Type B pancreatic cell (in vitro differentiated cells): Measurements from ENCODE around the gene OR9G4. TPM values are rescaled to one million over a fixed set of nuclear protein-coding genes. Genes with fewer than 3 reads are reported as not detected.

Experiments used
- DNase-seq: peaks from one replicate; pipeline ENCODE4 v3.0.0; 2021; ENCODE audit warnings: mixed read lengths; ENCODE audit not compliant: unreplicated experiment; ENCODE audit errors: extremely low spot score
- H3K27ac Mint-ChIP-seq: 2 replicates; pipeline ENCODE4 v1.8.0; 2021; ENCODE audit warnings: mild to moderate bottlenecking, mixed read lengths
- H3K27me3 Mint-ChIP-seq: 2 replicates; pipeline ENCODE4 v1.8.0; 2021; ENCODE audit warnings: mixed read lengths
- H3K36me3 Mint-ChIP-seq: 2 replicates; pipeline ENCODE4 v1.8.0; 2021; ENCODE audit warnings: mixed read lengths
- H3K4me1 Mint-ChIP-seq: one replicate; pipeline ENCODE4 v1.8.0; 2021; ENCODE audit warnings: mixed read lengths; ENCODE audit not compliant: unreplicated experiment
- H3K4me3 Mint-ChIP-seq: 2 replicates; pipeline ENCODE4 v1.8.0; 2021; ENCODE audit warnings: mild to moderate bottlenecking, mixed read lengths
- H3K9me3 Mint-ChIP-seq: 2 replicates; pipeline ENCODE4 v1.8.0; 2021; ENCODE audit warnings: mixed read lengths
- long read RNA-seq: library from polyadenylated mRNA; unstranded; transcript quantifications from one replicate; pipeline ENCODE4 v2.0.0, GENCODE V29; 2020
- total RNA-seq: library from RNA; stranded (reverse); gene quantifications from 2 replicates; pipeline ENCODE4 v1.2.1, GENCODE V29; 2021; ENCODE audit warnings: low replicate concordance
- TF ChIP-seq, protein P1 (sequence below): fragments of 200-600 bp; sonication (generic); conservative IDR thresholded peaks from 2 replicates; pipeline ENCODE4 v1.5.0; 2021; ENCODE audit warnings: antibody characterized with exemption, mild to moderate bottlenecking

The OR9G4 gene
- not detected in 2 replicates for total RNA-seq
- long read RNA-seq = 0 reads

DNA sequence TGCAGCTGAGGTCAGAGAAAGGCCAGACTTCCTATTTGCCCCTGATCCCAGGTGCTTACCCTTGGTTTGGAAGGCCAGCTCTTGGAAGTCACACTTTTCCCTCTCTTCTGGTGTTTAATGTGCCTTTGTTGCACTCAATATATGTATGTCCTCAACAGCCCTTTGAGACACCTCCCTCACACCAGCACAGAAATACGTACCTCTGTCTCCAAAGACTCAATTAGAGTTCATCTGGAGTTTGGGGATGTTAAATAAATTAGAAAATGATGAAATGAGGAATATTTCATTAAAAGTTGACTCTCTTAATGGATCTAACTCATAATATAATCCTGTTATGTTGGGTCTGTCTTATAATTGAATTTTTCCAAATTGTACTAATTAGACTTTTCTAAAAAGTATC is at the start of gene OR9G4:
Gene OR9G4, minus strand, starts transcription at position 101 of the 400 bp plus-strand sequence. CDS start 4,931 bp downstream, outside the sequence.
- DNase-seq = no peak
- Mint-ChIP-seq H3K36me3 (no peaks in the 10 kb centered on the region), H3K4me3 (no peak within 1 kb of the TSS), H3K27me3 (no peaks in the 10 kb centered on the region), H3K27ac (no peak within 1 kb of the TSS), H3K4me1 (no peaks in the 10 kb centered on the region), H3K9me3 (no peaks in the 10 kb centered on the region)
- TF ChIP-seq, protein P1, sequence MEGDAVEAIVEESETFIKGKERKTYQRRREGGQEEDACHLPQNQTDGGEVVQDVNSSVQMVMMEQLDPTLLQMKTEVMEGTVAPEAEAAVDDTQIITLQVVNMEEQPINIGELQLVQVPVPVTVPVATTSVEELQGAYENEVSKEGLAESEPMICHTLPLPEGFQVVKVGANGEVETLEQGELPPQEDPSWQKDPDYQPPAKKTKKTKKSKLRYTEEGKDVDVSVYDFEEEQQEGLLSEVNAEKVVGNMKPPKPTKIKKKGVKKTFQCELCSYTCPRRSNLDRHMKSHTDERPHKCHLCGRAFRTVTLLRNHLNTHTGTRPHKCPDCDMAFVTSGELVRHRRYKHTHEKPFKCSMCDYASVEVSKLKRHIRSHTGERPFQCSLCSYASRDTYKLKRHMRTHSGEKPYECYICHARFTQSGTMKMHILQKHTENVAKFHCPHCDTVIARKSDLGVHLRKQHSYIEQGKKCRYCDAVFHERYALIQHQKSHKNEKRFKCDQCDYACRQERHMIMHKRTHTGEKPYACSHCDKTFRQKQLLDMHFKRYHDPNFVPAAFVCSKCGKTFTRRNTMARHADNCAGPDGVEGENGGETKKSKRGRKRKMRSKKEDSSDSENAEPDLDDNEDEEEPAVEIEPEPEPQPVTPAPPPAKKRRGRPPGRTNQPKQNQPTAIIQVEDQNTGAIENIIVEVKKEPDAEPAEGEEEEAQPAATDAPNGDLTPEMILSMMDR = no peak

DNA sequence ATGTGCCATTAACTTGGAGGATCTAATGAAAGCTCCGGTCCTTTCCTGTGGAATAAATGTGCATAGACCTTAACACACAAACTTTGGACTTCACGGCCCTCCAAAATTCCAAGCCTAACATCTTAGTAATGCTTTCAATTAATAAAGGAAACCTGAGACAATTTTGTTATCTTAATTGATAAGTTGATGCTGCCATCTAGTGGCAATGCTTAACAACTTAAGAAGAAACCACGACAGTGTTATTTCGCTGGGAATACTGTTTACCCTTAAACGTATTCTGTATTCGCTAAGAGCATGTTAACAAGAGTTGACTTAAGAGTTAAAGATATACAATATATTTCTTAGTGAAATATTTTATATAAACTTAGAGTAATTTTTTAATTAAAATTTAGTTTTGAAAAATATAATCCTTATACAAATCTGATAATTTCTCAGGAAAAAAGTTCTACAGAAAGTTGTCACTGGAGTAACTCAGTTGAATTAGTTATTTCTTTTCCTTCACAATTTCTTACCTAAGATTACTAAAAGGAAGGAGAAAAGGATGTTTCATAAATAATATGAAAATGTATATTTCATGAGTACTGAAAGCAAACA is 35.0 kb upstream of the OR9G4 start:
- TF ChIP-seq, protein P1 = peak; percentile 86
- DNase-seq = no peak
- H3K4me1 Mint-ChIP-seq = no peaks in the 10 kb centered on the region
- H3K4me3 Mint-ChIP-seq = no peak overlapping the region
- no peak overlapping the region for H3K27ac Mint-ChIP-seq
- no peaks in the 10 kb centered on the region for H3K27me3 Mint-ChIP-seq
- no peaks in the 10 kb centered on the region for H3K9me3 Mint-ChIP-seq
- H3K36me3 Mint-ChIP-seq = no peaks in the 10 kb centered on the region

DNA sequence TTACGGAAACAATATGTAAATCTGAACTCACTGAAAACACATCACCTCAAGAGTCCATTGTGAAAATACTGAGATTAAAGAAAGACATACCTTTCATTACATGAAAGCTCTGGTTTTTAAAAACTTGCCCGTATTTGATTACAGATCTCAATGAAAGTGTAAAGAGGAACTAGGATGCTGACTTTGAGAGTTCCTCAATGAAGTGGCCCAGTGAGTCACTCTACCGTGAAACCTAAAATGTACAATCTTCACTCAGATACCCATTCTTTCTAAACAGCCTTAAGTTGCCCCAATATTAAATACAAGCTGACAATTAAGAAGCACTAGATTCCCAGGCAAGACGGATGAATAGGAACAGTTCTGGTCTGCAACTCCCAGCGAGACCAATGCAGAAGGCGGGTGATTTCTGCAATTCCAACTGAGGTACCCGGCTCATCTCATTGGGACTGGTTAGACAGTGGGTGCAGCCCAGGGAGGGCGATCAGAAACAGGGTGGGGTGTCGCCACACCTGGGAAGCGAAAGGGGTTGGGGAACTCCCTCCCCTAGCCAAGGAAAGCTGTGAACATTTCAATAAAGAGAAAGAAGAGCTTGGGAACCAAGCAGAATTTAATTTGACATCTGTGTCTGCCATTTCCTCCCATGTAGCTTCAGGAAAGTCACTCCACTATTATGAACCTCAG is 33.8 kb upstream of the OR9G4 start:
- H3K36me3 Mint-ChIP-seq = no peaks in the 10 kb centered on the region
- H3K4me1 Mint-ChIP-seq = no peaks in the 10 kb centered on the region
- H3K9me3 Mint-ChIP-seq = no peaks in the 10 kb centered on the region
- DNase-seq = no peak
- no peaks in the 10 kb centered on the region for H3K27me3 Mint-ChIP-seq
- H3K4me3 Mint-ChIP-seq = no peak overlapping the region
- no peak overlapping the region for H3K27ac Mint-ChIP-seq
- TF ChIP-seq, protein P1 = no peak

DNA sequence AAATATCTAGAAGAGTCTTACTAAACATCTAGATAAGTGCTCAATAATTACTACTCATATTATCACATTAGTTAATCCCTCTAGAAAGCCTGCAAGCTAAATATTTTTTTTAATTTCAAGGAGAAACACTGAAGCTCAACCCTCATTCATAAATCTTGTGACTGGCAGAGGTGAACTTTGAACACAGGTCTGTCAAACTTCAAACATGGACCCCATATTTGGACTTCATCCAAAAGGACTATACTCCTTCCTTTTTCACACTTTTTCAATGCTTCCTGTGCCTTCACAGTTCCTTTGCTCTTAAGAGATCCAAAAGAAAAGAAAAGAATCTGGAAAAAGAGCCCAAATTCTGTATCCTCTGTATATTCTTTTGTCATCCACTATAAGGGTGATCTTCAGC is 28.3 kb upstream of the OR9G4 start:
- Mint-ChIP-seq H3K36me3 (no peaks in the 10 kb centered on the region), H3K4me1 (no peaks in the 10 kb centered on the region), H3K27me3 (no peaks in the 10 kb centered on the region), H3K27ac (no peak overlapping the region), H3K4me3 (no peak overlapping the region), H3K9me3 (no peaks in the 10 kb centered on the region)
- TF ChIP-seq, protein P1 = no peak
- no peak for DNase-seq

DNA sequence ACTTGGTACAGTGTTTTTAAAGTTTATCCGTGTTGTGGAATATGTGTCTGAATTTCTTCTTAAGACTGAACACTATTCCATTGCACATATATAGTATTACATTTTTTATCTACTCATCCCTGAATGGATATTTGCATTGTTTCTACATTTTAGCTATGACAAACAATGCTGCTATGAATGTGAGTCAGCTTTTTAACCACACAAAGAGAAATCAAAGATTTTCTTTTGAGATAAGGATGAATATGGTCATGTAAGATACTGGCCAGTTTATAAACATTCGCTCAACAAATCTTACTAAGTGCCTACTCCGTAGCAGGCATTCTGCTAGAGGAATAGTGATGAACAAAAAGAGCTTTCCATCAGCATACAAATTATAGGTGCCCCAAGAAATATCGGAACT is 16.5 kb upstream of the OR9G4 start:
- no peaks in the 10 kb centered on the region for H3K27me3 Mint-ChIP-seq
- TF ChIP-seq, protein P1 = no peak
- no peaks in the 10 kb centered on the region for H3K36me3 Mint-ChIP-seq
- H3K4me1 Mint-ChIP-seq = no peaks in the 10 kb centered on the region
- DNase-seq = no peak
- no peak overlapping the region for H3K4me3 Mint-ChIP-seq
- H3K27ac Mint-ChIP-seq = no peak overlapping the region
- H3K9me3 Mint-ChIP-seq = no peaks in the 10 kb centered on the region
